ENCODE measurements around the gene CRLF1.

DNA sequence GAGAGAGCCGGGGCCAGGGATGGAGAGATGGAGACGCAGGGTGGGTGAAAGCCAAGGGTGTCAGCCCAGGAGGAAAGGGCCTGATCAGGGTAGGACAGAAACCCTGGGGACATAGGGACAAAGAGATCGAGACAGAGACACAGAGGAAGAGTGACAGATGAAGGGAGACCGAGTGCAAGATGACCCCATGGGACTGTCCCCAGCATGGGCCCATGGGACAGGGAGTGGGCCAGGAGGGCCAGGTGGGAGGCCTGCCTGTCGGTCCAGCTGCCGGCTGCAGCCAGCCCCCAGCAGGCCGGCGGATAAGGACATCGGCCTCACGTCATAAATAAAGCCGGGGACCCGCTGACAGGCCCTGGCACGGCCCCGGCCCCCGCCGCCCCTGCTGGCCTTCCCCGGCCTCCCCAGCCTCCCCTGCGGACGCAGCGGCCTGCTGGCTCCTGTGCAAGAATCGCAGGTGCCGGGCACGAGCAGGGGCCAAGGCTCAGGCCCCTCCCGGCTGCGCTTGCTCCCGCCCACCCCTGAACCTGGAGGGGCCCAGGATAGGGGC is 11.7 kb downstream of the CRLF1 start:
- TF ChIP-seq CTCF (IDR thresholded peaks at IDR 0.05) (no peak), POLR2AphosphoS5 (IDR thresholded peaks at IDR 0.05) (no peak), POLR2A (IDR thresholded peaks at IDR 0.05) (no peak)

Data from stomach (tissue), 4 donors.